Esophagus squamous epithelium (tissue), 5 donors: Measurements from ENCODE around the gene BAHCC1. TPM values are rescaled to one million over a fixed set of nuclear protein-coding genes. Genes with fewer than 3 reads are reported as not detected.

ENCODE experiments used
- DNase-seq: peaks from one replicate; lab custom pipeline; 2025; lab: John Stamatoyannopoulos, UW
- H3K27ac ChIP-seq, 4 donors: fragments of 200-600 bp; sonication (generic); one replicate each; pipeline ENCODE4 v1.5.1; 2016 to 2019; ENCODE audit warnings: mild to moderate bottlenecking in 1 of 4
- H3K27me3 ChIP-seq, 4 donors: fragments of 200-600 bp; sonication (generic); 1 replicate in 3 of 4; 2 replicates in 1 of 4; pipeline versions ENCODE4 v1.5.1 to v1.6.0; 2017 to 2021; ENCODE audit warnings: antibody characterized with exemption in 1 of 4
- H3K36me3 ChIP-seq, 3 donors: fragments of 200-600 bp; sonication (generic); one replicate each; pipeline ENCODE4 v1.5.1; 2016 to 2019
- H3K4me1 ChIP-seq, 3 donors: fragments of 200-600 bp; sonication (generic); one replicate each; pipeline ENCODE4 v1.5.1; 2017 to 2019
- H3K4me3 ChIP-seq, 4 donors: fragments of 200-600 bp; sonication (generic); 1 replicate in 3 of 4; 2 replicates in 1 of 4; pipeline ENCODE4 v1.5.1; 2016 to 2019; ENCODE audit warnings: mild to moderate bottlenecking in 2 of 4, moderate library complexity in 1 of 4
- H3K9me3 ChIP-seq, 3 donors: fragments of 200-600 bp; sonication (generic); one replicate each; pipeline ENCODE4 v1.5.1; 2016 to 2019
- POLR2A ChIP-seq, 4 donors: fragments of 450-650 bp; IDR thresholded peaks; one replicate each; pipeline ENCODE4 v1.6.1; 2017; ENCODE audit warnings: antibody characterized with exemption in 4 of 4, mild to moderate bottlenecking in 4 of 4, moderate library complexity in 3 of 4
- WGBS, 2 donors: methylation state at CpG; one replicate each; pipeline ENCODE4 v1.1.5; 2018; 5-methylcytosine and 5-hydroxymethylcytosine counted together
- intact Hi-C: fragments of 100-400 bp; cut with DNase I; formaldehyde crosslinking; loops from one replicate; pipeline ENCODE4 v1.15.0; 2022
- total RNA-seq, 4 donors: library from RNA; depleted of rRNA; stranded (reverse); fragments of >200 nt; gene quantifications; one replicate each; pipeline ENCODE4 v1.1.0, GENCODE V29; 2016
- TF ChIP-seq, protein P1 (sequence below), 6 experiments: fragments of 450-650 bp in 4 of 6; fragments of 200-600 bp in 2 of 6; sonication (generic) in 2 of 6; IDR thresholded peaks; one replicate each; pipeline ENCODE4 v1.5.1; 2016 to 2019; ENCODE audit warnings: antibody characterized with exemption in 6 of 6, mild to moderate bottlenecking in 4 of 6, moderate library complexity in 4 of 6
- donor health status: DM: yes; HTN: yes; CAD: no.

BAHCC1 gene
- total RNA-seq, 4 donors from 2014 or later = 3.8 to 10.6 (median 5.4) TPM

DNA sequence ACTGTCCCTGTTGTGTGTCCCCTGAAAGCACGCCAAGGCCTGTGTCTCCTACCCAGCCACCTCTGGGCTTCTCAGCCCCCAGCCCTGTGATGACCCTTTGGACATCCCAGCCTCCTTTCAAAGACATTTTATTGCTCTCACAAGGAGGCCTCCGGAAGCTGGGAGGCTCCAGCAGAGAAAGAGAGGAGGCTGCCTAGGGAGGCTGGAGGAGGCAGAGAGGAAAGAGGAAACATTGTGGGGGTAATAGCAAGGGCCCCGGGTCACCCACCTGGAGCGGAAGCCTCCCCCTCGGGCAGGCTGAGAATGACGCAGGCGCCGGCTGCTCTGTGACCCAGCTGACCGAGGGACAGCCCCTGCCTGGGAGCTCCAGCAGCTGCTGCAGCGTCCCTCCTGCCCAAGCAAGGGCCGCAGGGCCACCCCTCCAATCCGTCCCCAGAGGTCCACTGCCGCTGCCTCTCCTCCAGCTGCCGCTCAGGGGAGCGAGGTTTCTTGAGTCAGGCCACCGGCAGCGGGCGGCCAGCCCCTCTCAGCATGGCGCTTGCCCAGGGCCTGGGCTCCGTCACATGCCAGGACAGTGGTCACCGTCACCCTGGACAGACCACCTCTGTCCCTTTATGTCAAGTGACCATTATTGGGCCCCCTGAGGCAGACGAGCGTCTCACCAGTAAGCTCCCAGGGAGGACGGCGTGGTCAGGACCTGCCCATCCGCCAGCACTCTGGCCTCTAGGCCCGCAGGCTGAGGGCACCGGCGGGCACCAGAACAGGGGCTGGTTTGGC, 88.0 kb downstream of the BAHCC1 start:
- Histone ChIP-seq H3K36me3 (no peaks in the 10 kb centered on the region), H3K9me3 (no peaks in the 10 kb centered on the region), H3K27me3 (peaks cover 0 to 31% (median 0%) of the 10 kb centered on the region in 4 donors), H3K4me3 (peak overlapping the region; percentile 21 to 68 (median 36)), H3K27ac (peak overlapping the region in 2 of 4 donors; percentile 5 to 17), H3K4me1 (peaks cover 42 to 67% (median 46%) of the 10 kb centered on the region in 3 donors)
- 57 to 68% methylated on average over 7 to 20 of the region's 29 CpGs for WGBS, 2 donors
- TF ChIP-seq, protein P1, sequence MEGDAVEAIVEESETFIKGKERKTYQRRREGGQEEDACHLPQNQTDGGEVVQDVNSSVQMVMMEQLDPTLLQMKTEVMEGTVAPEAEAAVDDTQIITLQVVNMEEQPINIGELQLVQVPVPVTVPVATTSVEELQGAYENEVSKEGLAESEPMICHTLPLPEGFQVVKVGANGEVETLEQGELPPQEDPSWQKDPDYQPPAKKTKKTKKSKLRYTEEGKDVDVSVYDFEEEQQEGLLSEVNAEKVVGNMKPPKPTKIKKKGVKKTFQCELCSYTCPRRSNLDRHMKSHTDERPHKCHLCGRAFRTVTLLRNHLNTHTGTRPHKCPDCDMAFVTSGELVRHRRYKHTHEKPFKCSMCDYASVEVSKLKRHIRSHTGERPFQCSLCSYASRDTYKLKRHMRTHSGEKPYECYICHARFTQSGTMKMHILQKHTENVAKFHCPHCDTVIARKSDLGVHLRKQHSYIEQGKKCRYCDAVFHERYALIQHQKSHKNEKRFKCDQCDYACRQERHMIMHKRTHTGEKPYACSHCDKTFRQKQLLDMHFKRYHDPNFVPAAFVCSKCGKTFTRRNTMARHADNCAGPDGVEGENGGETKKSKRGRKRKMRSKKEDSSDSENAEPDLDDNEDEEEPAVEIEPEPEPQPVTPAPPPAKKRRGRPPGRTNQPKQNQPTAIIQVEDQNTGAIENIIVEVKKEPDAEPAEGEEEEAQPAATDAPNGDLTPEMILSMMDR (IDR thresholded peaks at IDR 0.05) = no peak
- no peak for TF ChIP-seq POLR2A (IDR thresholded peaks at IDR 0.05)
- intact Hi-C loops = loop anchor here (5.0 to 10.0 kb wide), 3 partner anchors 81 to 231 kb away; partner anchors contain the start of gene SLC38A10
- DNase-seq = no peak

DNA sequence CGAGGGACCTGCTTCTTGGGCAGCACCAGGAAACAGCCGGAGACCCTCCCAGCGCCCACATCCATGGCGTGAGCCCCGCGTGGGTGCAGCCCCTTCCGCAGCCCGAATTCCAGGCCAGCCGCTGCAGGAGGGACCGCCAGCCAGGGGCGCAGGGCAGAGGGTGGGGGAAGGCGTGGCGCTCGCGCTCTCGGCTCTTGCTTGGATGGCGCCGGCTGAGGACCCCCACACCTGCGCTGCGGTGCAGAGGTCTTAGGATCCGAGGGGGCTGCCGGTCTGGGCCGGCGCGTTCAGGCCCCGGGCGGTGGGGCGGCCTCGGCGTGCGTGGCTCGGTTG, 88.6 kb downstream of the BAHCC1 start:
- TF ChIP-seq, protein P1 (IDR thresholded peaks at IDR 0.05) = no peak
- TF ChIP-seq POLR2A (IDR thresholded peaks at IDR 0.05) = no peak
- WGBS, 2 donors = no CpG with 5 or more reads among the region's 32 CpGs
- Histone ChIP-seq H3K27me3 (peaks cover 0 to 36% (median 0%) of the 10 kb centered on the region in 4 donors), H3K9me3 (no peaks in the 10 kb centered on the region), H3K27ac (peak overlapping the region in 2 of 4 donors; percentile 5 to 17), H3K4me3 (peak overlapping the region; percentile 21 to 68 (median 36)), H3K36me3 (no peaks in the 10 kb centered on the region), H3K4me1 (peaks cover 46 to 72% (median 47%) of the 10 kb centered on the region in 3 donors)
- DNase-seq = no peak
- intact Hi-C loops = loop anchor here (5.0 to 10.0 kb wide), 3 partner anchors 82 to 232 kb away; partner anchors contain the start of gene SLC38A10

DNA sequence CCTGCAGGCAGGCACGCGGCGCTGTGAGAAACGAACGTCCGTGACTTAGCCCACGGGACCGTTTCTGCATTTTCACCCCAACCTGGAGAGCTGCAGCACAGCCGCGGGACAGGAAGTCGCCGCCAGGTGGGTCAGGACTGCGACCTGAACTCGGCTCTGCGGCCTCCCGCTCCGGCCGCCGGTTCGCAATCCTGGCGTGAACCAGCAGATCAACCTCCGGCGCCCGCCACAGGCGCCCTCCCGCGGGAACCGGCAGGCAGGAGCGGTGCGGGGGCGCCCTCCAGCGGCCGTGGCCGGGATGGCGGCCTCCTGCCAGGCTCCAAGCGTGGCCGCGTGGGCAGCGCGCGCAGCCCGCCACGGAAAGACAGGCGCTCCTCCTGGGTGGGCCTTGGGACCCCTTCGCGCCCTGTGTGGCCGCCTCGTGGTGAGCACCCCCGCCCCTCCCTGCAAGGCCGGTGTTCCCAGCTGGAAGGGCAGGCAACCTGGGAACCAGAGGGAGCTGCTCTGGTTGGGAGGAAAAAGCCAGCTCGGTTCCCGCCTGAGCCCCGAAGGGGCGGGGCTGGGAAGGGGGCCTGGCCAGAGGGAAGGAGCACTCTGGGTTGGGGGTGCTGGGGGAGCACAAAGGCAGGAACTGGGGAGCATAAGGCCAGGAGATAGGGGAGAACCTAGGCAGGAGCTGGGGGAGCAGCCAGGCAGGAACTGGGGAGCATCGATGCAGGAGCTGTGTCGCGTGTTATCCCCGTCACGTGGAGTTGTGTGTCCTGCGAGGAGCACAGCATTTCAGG, 89.1 kb downstream of the BAHCC1 start:
- Histone ChIP-seq H3K4me1 (peaks cover 46 to 77% (median 47%) of the 10 kb centered on the region in 3 donors), H3K9me3 (no peaks in the 10 kb centered on the region), H3K4me3 (peak overlapping the region; percentile 21 to 68 (median 36)), H3K27ac (peak overlapping the region in 1 of 4 donors; percentile 5), H3K36me3 (no peaks in the 10 kb centered on the region), H3K27me3 (peaks cover 0 to 39% (median 0%) of the 10 kb centered on the region in 4 donors)
- DNase-seq = peak; percentile 36
- intact Hi-C loops = loop anchor here (5.0 to 10.0 kb wide), 3 partner anchors 82 to 232 kb away; partner anchors contain the start of gene SLC38A10
- 0 to 21% methylated on average over 2 to 10 of the region's 60 CpGs for WGBS, 2 donors
- TF ChIP-seq POLR2A (IDR thresholded peaks at IDR 0.05) = peak in 1 of 4 donors; percentile 4
- TF ChIP-seq, protein P1 (IDR thresholded peaks at IDR 0.05) = peak; percentile 96 to 100 (median 100)

DNA sequence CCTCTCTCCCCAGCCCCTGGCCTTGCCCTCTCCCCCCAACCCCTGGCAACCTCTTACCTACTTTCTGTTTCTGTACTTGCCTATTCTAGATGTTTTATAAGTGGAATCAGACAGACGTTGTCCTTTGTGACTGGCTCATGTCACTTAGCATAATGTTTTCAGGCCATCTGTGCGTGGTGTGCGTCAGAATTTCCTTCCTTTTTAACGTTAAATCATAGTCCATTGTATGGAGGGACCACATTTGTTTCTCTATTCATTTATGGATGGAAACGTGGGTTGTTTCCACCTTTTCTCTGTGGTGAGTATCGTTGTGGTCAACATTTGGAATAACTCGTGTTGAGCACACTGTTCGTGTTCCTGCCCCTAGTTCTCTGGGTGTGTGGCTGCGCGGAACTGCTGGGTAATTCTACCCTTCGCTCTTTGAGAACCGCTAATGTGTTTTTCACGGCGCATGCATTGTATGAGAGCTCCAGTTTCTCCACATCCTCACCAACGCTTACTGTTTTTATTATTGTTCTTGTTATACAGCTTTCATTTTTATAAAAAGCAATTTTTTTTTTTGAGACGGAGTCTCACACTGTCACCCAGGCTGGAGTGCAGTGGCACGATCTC, 91.0 kb downstream of the BAHCC1 start:
- intact Hi-C loops = loop anchor here (10.0 kb wide), 1 partner anchor 192 kb away; the partner anchor contains the start of gene SLC38A10
- Histone ChIP-seq H3K9me3 (no peaks in the 10 kb centered on the region), H3K4me3 (no peak overlapping the region), H3K27ac (no peak overlapping the region), H3K4me1 (peaks cover 37 to 61% (median 38%) of the 10 kb centered on the region in 3 donors), H3K36me3 (no peaks in the 10 kb centered on the region), H3K27me3 (peaks cover 0 to 45% (median 0%) of the 10 kb centered on the region in 4 donors)
- no peak for DNase-seq
- WGBS, 2 donors = 63 to 66% methylated on average over 17 of the region's 17 CpGs
- TF ChIP-seq, protein P1 (IDR thresholded peaks at IDR 0.05) = no peak
- no peak for TF ChIP-seq POLR2A (IDR thresholded peaks at IDR 0.05)
